RWPE2 (cell line): ENCODE results near the gene TATDN3.

Source experiments
- ATAC-seq: fragments of 200-7000 bp; cut with Tn5 transposase; 3 replicates; pipeline ENCODE4 v1.9.1; 2021; ENCODE audit warnings: low read depth
- DNase-seq: peaks from one replicate; pipeline ENCODE4 v3.0.0-alpha.2; 2020; ENCODE audit warnings: low spot score
- H3K27ac ChIP-seq: fragments of 450-650 bp; 2 replicates; pipeline ENCODE4 v1.5.1; 2017; ENCODE audit warnings: mild to moderate bottlenecking; ENCODE audit not compliant: poor library complexity, severe bottlenecking
- H3K27me3 ChIP-seq: fragments of 250-450 bp; sonication (Bioruptor Pico); 2 replicates; pipeline ENCODE4 v1.5.1; 2021; ENCODE audit warnings: mild to moderate bottlenecking, moderate library complexity; ENCODE audit not compliant: insufficient read depth, poor library complexity, severe bottlenecking
- H3K36me3 ChIP-seq: fragments of 250-450 bp; sonication (Bioruptor Pico); 2 replicates; pipeline ENCODE4 v1.5.1; 2020; ENCODE audit warnings: low read depth, mild to moderate bottlenecking, moderate library complexity
- H3K4me1 ChIP-seq: fragments of 250-450 bp; sonication (Bioruptor Pico); 2 replicates; pipeline ENCODE4 v1.5.1; 2021; ENCODE audit warnings: mild to moderate bottlenecking, moderate library complexity; ENCODE audit not compliant: insufficient read depth, poor library complexity, severe bottlenecking
- H3K4me3 ChIP-seq: fragments of 250-450 bp; sonication (Bioruptor Pico); 2 replicates; pipeline ENCODE4 v1.5.1; 2021; ENCODE audit warnings: mild to moderate bottlenecking, moderate library complexity; ENCODE audit not compliant: severe bottlenecking
- H3K9me3 ChIP-seq: fragments of 250-450 bp; sonication (Bioruptor Pico); 2 replicates; pipeline ENCODE4 v1.5.1; 2021; ENCODE audit warnings: mild to moderate bottlenecking, moderate library complexity; ENCODE audit not compliant: severe bottlenecking
- CTCF ChIP-seq: fragments of 450-650 bp; IDR thresholded peaks from one replicate; pipeline ENCODE4 v1.5.1; 2017; ENCODE audit warnings: mild to moderate bottlenecking, moderate library complexity; ENCODE audit not compliant: poor library complexity, severe bottlenecking

TATDN3 gene

GRCh38 chr1:212749821-212750535, 41.7 kb upstream of the TATDN3 start:
- TF ChIP-seq CTCF, result peak; percentile 73
- no peak for DNase-seq
- H3K27ac ChIP-seq, result no peak overlapping the region
- no peaks in the 10 kb centered on the region for H3K27me3 ChIP-seq
- H3K36me3 ChIP-seq, result no peaks in the 10 kb centered on the region
- no peaks in the 10 kb centered on the region for H3K9me3 ChIP-seq
- no peak overlapping the region for H3K4me3 ChIP-seq
- no peak; the same call in 2 of the 3 replicates for ATAC-seq
- H3K4me1 ChIP-seq, result no peaks in the 10 kb centered on the region

GRCh38 chr1:212752252-212752933, 39.3 kb upstream of the TATDN3 start:
- DNase-seq (no peak), ATAC-seq (no peak)
- Histone ChIP-seq H3K4me3 (no peak overlapping the region), H3K36me3 (no peaks in the 10 kb centered on the region), H3K4me1 (no peaks in the 10 kb centered on the region), H3K27ac (no peak overlapping the region), H3K9me3 (no peaks in the 10 kb centered on the region), H3K27me3 (no peaks in the 10 kb centered on the region)
- TF ChIP-seq CTCF, result no peak

- Histone ChIP-seq H3K9me3 (no peaks in the 10 kb centered on the region), H3K27me3 (no peaks in the 10 kb centered on the region), H3K4me3 (no peak overlapping the region), H3K4me1 (no peaks in the 10 kb centered on the region), H3K27ac (no peak overlapping the region), H3K36me3 (no peaks in the 10 kb centered on the region)
- TF ChIP-seq CTCF, result no peak
- no peak for ATAC-seq
- no peak for DNase-seq
Measured at GRCh38 chr1:212752934-212753497, 38.7 kb upstream of the TATDN3 start.

GRCh38 chr1:212753749-212754148, 37.9 kb upstream of the TATDN3 start:
- Histone ChIP-seq H3K27me3 (no peaks in the 10 kb centered on the region), H3K4me3 (no peak overlapping the region), H3K36me3 (no peaks in the 10 kb centered on the region), H3K4me1 (no peaks in the 10 kb centered on the region), H3K27ac (no peak overlapping the region), H3K9me3 (no peaks in the 10 kb centered on the region)
- ATAC-seq, result no peak
- TF ChIP-seq CTCF, result no peak
- no peak for DNase-seq

GRCh38 chr1:212754193-212754592, 37.5 kb upstream of the TATDN3 start:
- ATAC-seq (no peak), DNase-seq (no peak)
- H3K36me3 ChIP-seq, result no peaks in the 10 kb centered on the region
- H3K9me3 ChIP-seq, result no peaks in the 10 kb centered on the region
- H3K4me1 ChIP-seq, result no peaks in the 10 kb centered on the region
- TF ChIP-seq CTCF, result no peak
- H3K4me3 ChIP-seq, result no peak overlapping the region
- no peak overlapping the region for H3K27ac ChIP-seq
- no peaks in the 10 kb centered on the region for H3K27me3 ChIP-seq
